IPS-18a (cell line): Measurements from ENCODE around the gene NKX3-2.
A peak's percentile ranks its signal among the peaks of the same experiment; 100 is the strongest.

Source experiments
- H3K27ac ChIP-seq: one replicate; pipeline ENCODE4 v1.5.1; 2013; ENCODE audit warnings: low read length
- H3K27me3 ChIP-seq: one replicate; pipeline ENCODE4 v1.6.1; 2013; ENCODE audit warnings: mild to moderate bottlenecking, low read length; ENCODE audit not compliant: control insufficient read depth, insufficient read depth
- H3K36me3 ChIP-seq: one replicate; pipeline ENCODE4 v1.6.1; 2013; ENCODE audit warnings: low read depth, low read length; ENCODE audit not compliant: control insufficient read depth
- H3K4me1 ChIP-seq: one replicate; pipeline ENCODE4 v1.6.1; 2013; ENCODE audit warnings: low read depth, low read length; ENCODE audit not compliant: control insufficient read depth
- H3K4me3 ChIP-seq: one replicate; pipeline ENCODE4 v1.5.1; 2013; ENCODE audit warnings: low read length
- H3K9ac ChIP-seq: one replicate; pipeline ENCODE4 v1.6.1; 2013; ENCODE audit warnings: mild to moderate bottlenecking, low read length, moderate library complexity
- H3K9me3 ChIP-seq: one replicate; pipeline ENCODE4 v1.6.1; 2013; ENCODE audit warnings: low read depth, low read length; ENCODE audit not compliant: control insufficient read depth

NKX3-2 gene

DNA sequence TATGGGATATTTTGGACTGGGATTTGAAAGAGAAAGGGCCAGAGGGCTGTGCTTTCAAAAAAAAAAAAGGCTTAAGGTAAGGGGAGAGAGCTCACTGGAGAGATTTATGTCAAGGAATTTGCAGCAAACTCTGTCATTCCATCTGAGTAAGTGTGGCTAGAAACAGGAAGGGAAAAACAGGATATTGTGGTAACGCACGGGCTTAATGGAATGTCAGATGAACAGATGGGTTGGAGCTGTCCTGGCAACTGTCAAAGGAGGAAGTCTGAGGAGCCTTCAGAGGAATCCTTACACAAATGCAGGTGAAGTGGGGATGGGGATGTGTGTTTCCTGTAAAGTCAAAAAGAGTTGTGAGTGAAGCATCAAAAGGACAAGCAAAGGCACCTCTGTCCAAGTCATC lies 15.1 kb upstream of the NKX3-2 start:
- no peaks in the 10 kb centered on the region for H3K27me3 ChIP-seq
- no peaks in the 10 kb centered on the region for H3K4me1 ChIP-seq
- no peak overlapping the region for H3K4me3 ChIP-seq
- no peak overlapping the region for H3K27ac ChIP-seq
- no peaks in the 10 kb centered on the region for H3K9me3 ChIP-seq
- H3K36me3 ChIP-seq: no peaks in the 10 kb centered on the region
- no peak overlapping the region for H3K9ac ChIP-seq

DNA sequence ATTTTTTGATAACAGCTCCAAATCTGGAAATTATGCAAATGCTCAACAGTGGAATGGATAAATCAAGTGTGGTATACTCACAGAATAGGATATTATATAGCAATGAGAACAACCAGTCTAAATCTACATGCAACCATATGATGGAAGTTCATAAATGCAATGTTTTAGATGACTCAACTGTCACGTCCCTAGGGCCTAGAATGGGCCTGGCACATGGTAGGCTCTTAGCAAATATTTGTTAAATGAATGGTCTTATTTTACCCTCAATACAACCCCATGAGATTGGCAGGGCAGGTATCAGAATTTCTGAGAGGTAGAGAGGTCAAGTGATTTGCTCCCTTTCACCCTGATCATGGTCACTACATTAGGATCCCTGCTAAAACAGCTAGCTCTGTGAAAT lies 14.6 kb upstream of the NKX3-2 start:
- H3K9ac ChIP-seq: no peak overlapping the region
- H3K27me3 ChIP-seq: no peaks in the 10 kb centered on the region
- H3K4me3 ChIP-seq: no peak overlapping the region
- H3K9me3 ChIP-seq: no peaks in the 10 kb centered on the region
- H3K27ac ChIP-seq: no peak overlapping the region
- H3K36me3 ChIP-seq: no peaks in the 10 kb centered on the region
- H3K4me1 ChIP-seq: no peaks in the 10 kb centered on the region

DNA sequence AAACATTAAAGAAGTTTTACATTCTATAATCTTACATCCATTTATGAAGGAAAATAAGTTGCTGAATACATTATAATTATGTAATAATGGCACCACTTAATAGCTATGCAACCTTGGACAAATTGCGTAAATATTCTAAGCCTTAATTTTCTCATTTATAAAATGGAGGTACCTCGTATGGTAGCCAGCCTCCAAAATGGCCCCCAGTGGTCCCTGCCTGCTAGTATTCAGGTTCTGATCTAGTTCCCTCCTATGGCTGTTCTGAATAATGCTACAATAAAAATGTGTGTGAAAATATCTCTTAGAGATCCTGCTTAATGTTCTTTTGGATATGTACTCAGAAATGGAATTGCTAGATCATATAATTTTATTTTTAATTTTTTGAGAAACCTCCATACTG lies 11.0 kb upstream of the NKX3-2 start:
- no peaks in the 10 kb centered on the region for H3K36me3 ChIP-seq
- H3K4me1 ChIP-seq: no peaks in the 10 kb centered on the region
- no peak overlapping the region for H3K4me3 ChIP-seq
- no peak overlapping the region for H3K9ac ChIP-seq
- H3K27me3 ChIP-seq: peaks cover 6% of the 10 kb centered on the region
- H3K27ac ChIP-seq: no peak overlapping the region
- H3K9me3 ChIP-seq: no peaks in the 10 kb centered on the region

DNA sequence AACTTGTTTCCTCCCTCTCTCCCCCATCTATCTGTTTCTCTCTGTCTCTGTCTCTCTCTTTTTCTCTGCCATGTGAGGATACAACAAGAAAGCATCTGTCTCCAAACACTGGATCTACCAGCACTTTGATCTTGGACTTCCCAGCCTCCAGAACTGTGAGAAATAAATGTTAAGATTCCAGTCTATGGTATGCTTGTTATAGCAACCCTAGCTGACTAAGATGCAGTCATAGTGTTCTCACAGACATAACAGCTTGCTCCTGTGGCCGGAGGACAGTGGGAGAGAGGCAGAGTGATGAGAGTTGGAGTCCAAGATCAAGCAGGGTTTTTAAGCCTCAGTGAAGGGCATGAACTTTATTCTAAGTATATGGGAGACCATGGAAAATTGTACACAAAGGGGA lies 8.8 kb upstream of the NKX3-2 start:
- Histone ChIP-seq H3K27me3 (peaks cover 28% of the 10 kb centered on the region), H3K4me1 (no peaks in the 10 kb centered on the region), H3K4me3 (no peak overlapping the region), H3K27ac (no peak overlapping the region), H3K36me3 (no peaks in the 10 kb centered on the region), H3K9ac (no peak overlapping the region), H3K9me3 (no peaks in the 10 kb centered on the region)

DNA sequence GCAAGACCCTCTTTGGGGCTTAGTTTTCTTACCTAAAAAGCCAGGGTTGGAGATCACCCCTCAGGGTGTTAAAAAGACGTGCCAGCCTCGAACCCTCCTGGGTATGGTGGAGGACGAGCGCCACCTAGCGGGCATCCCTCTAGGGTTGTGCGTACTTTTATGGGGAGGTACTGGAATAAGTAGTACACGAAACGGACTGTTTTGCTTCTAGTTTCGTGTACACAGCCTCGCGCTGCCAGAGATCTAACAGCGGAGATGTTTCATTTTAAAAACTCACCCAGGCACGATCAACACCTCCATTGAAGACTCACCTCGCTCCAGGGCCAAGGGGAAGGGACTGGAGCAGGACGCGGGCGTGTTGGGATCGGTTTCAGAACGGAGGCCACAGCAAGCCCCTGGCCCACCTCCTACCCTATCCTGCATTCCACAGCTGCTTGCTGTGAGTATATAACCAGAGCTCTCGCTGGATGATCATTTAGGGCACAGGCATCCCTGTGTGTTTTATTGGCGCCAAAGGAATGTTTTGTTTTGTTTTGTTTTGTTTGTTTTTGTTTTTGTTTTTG lies 4.8 kb upstream of the NKX3-2 start:
- Histone ChIP-seq H3K27ac (no peak overlapping the region), H3K9me3 (no peaks in the 10 kb centered on the region), H3K4me1 (peaks cover 15% of the 10 kb centered on the region), H3K9ac (no peak overlapping the region), H3K4me3 (peak overlapping the region; percentile 55), H3K36me3 (no peaks in the 10 kb centered on the region), H3K27me3 (peaks cover 68% of the 10 kb centered on the region)

DNA sequence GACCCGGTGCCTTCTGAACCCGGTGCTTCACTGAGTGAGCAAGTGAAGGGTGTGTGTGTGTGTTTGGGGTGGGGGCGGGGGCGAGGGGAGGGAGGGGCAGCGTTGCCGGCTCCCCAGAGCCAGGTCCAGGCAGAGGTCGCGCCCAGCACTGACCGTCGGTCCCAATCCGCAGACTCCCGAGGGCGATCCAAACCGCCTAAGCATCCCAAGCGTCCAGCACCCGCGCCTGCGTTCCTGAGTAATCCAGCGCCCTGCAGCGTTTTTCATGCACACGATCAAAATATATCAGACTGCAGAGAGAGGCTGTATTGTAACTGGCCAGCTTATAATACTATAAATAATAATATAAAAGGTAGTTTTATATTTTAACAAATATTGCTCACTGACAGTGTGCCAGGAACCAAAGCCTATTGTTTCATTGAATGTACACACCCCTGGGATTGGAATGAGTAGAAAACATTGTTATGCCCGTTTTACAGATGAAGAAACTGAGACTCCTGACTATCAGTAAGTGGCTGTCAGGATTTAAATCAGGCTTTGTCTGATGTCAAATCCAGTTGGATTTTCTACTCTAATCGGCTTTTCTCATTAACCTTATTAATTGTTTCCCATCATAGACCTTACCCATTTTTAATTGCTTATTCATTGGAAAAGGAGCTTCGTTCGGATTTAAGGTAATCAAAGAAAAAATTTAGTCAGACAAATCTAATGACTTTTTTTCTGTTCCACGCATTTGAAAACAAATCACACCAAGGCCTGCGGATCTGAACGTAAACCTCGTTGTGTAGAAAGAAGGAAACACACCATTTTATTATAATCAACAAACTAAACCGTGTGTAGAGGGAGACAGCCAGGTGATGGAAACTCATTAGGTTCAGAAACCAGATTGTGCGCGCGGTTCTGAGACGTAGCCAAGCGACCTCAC lies 4.0 kb upstream of the NKX3-2 start:
- peaks cover 15% of the 10 kb centered on the region for H3K4me1 ChIP-seq
- H3K36me3 ChIP-seq: no peaks in the 10 kb centered on the region
- no peaks in the 10 kb centered on the region for H3K9me3 ChIP-seq
- H3K4me3 ChIP-seq: peak overlapping the region; percentile 62
- H3K27me3 ChIP-seq: peaks cover 75% of the 10 kb centered on the region
- H3K27ac ChIP-seq: no peak overlapping the region
- H3K9ac ChIP-seq: no peak overlapping the region

DNA sequence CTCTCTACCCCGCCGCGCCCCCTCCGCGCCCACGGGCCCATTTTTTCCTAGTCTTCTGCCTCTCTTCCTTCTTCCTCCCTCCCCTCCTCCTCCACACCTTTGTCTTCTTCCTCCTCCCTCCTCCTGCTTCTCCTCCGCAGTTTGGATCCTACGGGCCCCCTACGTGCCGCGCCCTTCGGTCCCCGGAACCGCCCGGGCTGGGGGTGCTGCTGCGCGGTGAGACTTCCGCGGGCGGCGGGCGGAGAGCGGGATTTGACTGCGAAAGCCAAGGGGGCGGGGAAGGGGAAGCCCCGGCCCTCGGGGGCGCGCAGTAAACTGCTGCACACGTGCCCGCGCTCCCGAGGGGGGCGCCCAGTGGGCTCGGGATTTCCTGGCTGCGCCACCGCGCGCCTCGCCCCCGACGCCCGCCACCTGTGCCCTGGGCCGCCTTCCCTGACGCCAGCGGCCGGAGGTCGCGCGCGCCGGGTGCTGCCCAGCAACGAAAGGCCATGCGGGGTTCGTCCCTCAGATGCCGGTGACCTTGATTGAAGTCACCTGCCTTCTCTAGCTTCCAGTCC lies 3.3 kb upstream of the NKX3-2 start:
- Histone ChIP-seq H3K36me3 (no peaks in the 10 kb centered on the region), H3K27ac (no peak overlapping the region), H3K9ac (peak overlapping the region; percentile 6), H3K27me3 (peaks cover 83% of the 10 kb centered on the region), H3K9me3 (no peaks in the 10 kb centered on the region), H3K4me1 (peaks cover 15% of the 10 kb centered on the region), H3K4me3 (peak overlapping the region; percentile 62)

DNA sequence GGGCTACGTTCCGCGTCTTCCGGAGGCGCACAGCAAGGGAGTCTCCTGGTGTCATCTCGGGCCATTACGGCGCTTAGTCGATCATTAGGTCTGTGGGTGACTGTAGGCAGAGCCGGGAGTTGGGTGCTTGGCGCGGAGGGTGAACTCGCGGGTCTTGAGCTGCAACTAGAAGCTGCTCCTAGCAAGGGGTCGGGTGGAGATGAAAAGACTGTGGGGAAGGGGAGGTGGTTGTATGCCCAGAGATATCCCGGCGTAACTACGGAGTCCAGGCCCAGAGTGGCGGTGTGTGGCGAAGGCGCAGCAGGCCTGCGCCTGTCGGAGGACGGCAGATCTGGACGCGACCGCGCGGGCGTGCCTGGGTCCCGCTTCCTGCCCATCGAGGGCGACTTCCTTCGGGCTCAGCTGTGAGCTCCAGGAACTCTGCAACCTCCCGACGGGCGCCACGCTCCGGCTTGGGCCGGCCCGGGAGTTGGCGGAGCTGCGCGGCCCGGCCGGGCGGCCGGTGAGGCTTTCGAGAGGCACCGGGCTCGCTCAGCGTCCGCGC lies 2.7 kb upstream of the NKX3-2 start:
- Histone ChIP-seq H3K27ac (no peak overlapping the region), H3K4me3 (peak overlapping the region; percentile 62), H3K9ac (peak overlapping the region; percentile 6), H3K4me1 (peaks cover 15% of the 10 kb centered on the region), H3K36me3 (no peaks in the 10 kb centered on the region), H3K9me3 (no peaks in the 10 kb centered on the region), H3K27me3 (peaks cover 88% of the 10 kb centered on the region)

DNA sequence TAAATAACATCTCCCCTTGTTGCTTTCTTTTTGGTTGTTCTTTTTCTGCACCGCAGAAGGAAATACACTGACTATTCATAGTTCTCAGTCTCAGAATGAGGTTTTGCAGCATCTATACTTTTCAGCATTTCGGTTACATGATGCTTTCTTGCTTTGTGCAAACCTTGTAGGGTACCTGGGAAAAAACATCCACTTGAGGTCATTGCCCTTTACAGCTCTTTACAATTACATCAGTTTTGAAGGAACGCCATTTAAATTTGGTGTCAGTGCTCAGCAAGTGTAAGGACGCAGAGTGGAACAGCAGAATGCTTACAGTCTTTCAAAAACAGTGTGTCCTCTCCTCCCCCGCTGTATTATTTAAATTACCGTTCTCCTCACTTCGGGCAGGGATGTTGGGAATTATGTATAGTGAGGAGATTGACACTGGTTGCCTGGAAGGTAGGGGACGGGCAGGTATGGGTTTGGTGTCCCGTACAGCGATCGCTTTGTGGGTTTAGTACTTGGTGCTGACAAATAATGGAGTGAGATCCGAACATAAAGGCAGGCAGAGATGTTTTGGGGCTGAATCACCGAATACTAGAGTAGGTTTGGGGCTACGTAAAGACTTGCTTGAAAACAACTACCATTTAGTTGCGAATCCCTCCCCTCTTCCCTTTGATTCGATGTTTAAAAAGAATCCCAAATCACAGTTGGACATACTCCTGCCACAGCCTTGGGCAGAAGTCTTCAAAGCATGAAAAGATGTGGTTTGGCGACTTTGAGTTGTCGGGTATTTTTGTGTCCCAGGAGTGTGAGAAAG lies 2.0 kb upstream of the NKX3-2 start:
- no peak overlapping the region for H3K9ac ChIP-seq
- peaks cover 95% of the 10 kb centered on the region for H3K27me3 ChIP-seq

DNA sequence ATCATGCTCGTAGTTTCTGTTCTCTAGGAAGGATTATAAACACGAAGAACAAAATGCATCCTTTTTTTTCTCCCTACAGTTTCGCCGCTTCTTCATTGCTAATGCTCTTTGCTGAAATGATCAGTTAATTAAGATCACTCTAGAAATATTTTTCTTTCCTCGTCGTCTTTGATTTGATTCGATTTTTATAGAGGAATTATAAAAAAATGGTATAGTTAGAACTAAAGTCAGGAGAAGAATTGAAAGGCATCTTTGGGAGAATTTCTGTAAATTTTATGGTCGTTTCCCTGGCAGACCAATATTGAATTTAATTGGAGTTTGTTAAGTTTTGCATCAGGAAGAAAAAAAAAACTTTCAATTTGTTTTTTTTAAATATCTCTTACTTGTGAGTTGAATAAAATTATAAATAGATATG lies 1.1 kb upstream of the NKX3-2 start:
- Histone ChIP-seq H3K9ac (no peak overlapping the region), H3K4me3 (peak overlapping the region; percentile 63), H3K36me3 (no peaks in the 10 kb centered on the region), H3K27me3 (peaks cover 99% of the 10 kb centered on the region), H3K4me1 (peaks cover 15% of the 10 kb centered on the region), H3K9me3 (no peaks in the 10 kb centered on the region), H3K27ac (no peak overlapping the region)

More for the DNA sequence above, 2.0 kb upstream of the NKX3-2 start:
- Histone ChIP-seq H3K4me1 (peaks cover 15% of the 10 kb centered on the region), H3K4me3 (peak overlapping the region; percentile 62), H3K27ac (no peak overlapping the region), H3K36me3 (no peaks in the 10 kb centered on the region), H3K9me3 (no peaks in the 10 kb centered on the region)
